Neural progenitor cell (in vitro differentiated cells): ENCODE measurements around the gene PDE1C.

Experiments
- CTCF ChIP-seq: fragments of 200-600 bp; sonication (generic); IDR thresholded peaks from 2 replicates; pipeline ENCODE4 v1.5.1; 2017; ENCODE audit warnings: antibody characterized with exemption, mild to moderate bottlenecking
- EZH2 ChIP-seq: fragments of 200-600 bp; sonication (generic); IDR thresholded peaks from 2 replicates; pipeline ENCODE4 v1.6.1; 2017; ENCODE audit warnings: antibody characterized with exemption, mild to moderate bottlenecking, moderate library complexity
- EZH2phosphoT487 ChIP-seq: fragments of 200-600 bp; sonication (generic); IDR thresholded peaks from 2 replicates; pipeline ENCODE4 v1.6.1; 2017; ENCODE audit warnings: antibody characterized with exemption

- TF ChIP-seq CTCF (no peak), EZH2 (no peak), EZH2phosphoT487 (no peak)
These were observed 134.8 kb downstream of the PDE1C start for GRCh38 chr7:31935124-31936054.
